GM19351 (cell line): Measurements from ENCODE around the gene CCDC102A.
"Not testable (repeated sequence)": the region's sequence is repeated elsewhere in the genome, so short reads cannot be mapped to it uniquely, and the experiment has no call there.

Experiments used
- ATAC-seq: cut with Tn5 transposase; IDR thresholded peaks from one replicate; pipeline ENCODE4 v1.9.1; 2021; ENCODE audit warnings: mild to moderate bottlenecking, moderate library complexity; ENCODE audit not compliant: unreplicated experiment

The CCDC102A gene

GRCh38 chr16:57504001-57504400 lies 32.4 kb downstream of the CCDC102A start:
- ATAC-seq: no peak

GRCh38 chr16:57503366-57503765 lies 33.0 kb downstream of the CCDC102A start:
- ATAC-seq: no peak

GRCh38 chr16:57502048-57502775 lies 34.2 kb downstream of the CCDC102A start:
- ATAC-seq: no peak

- no peak for ATAC-seq
Measured at GRCh38 chr16:57501492-57501891, 34.9 kb downstream of the CCDC102A start.

GRCh38 chr16:57500578-57501111 lies 35.7 kb downstream of the CCDC102A start:
- no peak for ATAC-seq

- not testable (repeated sequence) for ATAC-seq
Measured at GRCh38 chr16:57499941-57500340, 36.4 kb downstream of the CCDC102A start.

GRCh38 chr16:57498031-57498430 lies 38.3 kb downstream of the CCDC102A start:
- ATAC-seq: no peak

- ATAC-seq: no peak
Measured at GRCh38 chr16:57497121-57497520, 39.2 kb downstream of the CCDC102A start.

- no peak for ATAC-seq
Measured at GRCh38 chr16:57493767-57494166, 42.6 kb downstream of the CCDC102A start.

GRCh38 chr16:57489229-57489628 lies 47.1 kb downstream of the CCDC102A start:
- ATAC-seq: no peak

GRCh38 chr16:57486858-57487834 lies 49.2 kb downstream of the CCDC102A start:
- ATAC-seq: no peak

GRCh38 chr16:57485916-57486857 lies 50.2 kb downstream of the CCDC102A start, which contains the start of gene DOK4:
TSS of gene DOK4 (minus strand) at chr16:57486493. CDS start at chr16:57479507, 6,986 bp downstream.
- ATAC-seq: peak; percentile 85

- ATAC-seq: no peak
Measured at GRCh38 chr16:57485091-57485915, 51.1 kb downstream of the CCDC102A start.

GRCh38 chr16:57484515-57485005 lies 51.8 kb downstream of the CCDC102A start:
- no peak for ATAC-seq

- no peak for ATAC-seq
Measured at GRCh38 chr16:57483725-57484514, 52.5 kb downstream of the CCDC102A start.

GRCh38 chr16:57482845-57483545 lies 53.4 kb downstream of the CCDC102A start:
- ATAC-seq: no peak

GRCh38 chr16:57481421-57481820 lies 55.0 kb downstream of the CCDC102A start:
- ATAC-seq: no peak

GRCh38 chr16:57480754-57481230 lies 55.6 kb downstream of the CCDC102A start:
- no peak for ATAC-seq
